ENCODE results near the gene ZNF493. TPM values are rescaled to one million over a fixed set of nuclear protein-coding genes. Genes with fewer than 3 reads are reported as not detected.

Gene ZNF493
- total RNA-seq, 3 donors from 2014 or later (not counting 1 experiment from before 2014, with no cell fraction given) = 48.1 to 57.0 (median 50.4) TPM

- H3K4me3 Mint-ChIP-seq = no peak overlapping the region
- no peak overlapping the region for H3K27ac ChIP-seq (ENCODE audit: low read length)
- no peak for TF ChIP-seq CTCF (IDR thresholded peaks at IDR 0.05)
- intact Hi-C loops (cut with micrococcal nuclease) = no loop called here
- no peak overlapping the region for H3K27ac Mint-ChIP-seq
- H3K36me3 ChIP-seq (ENCODE audit: control insufficient read depth, insufficient read depth, low read length) = peaks cover 3% of the 10 kb centered on the region
- peaks cover 58% of the 10 kb centered on the region for H3K36me3 Mint-ChIP-seq
- peaks cover 0 to under 1% of the 10 kb centered on the region in 2 donors for H3K4me1 Mint-ChIP-seq
- H3K4me1 ChIP-seq (ENCODE audit: control insufficient read depth, insufficient read depth, low read length) = no peaks in the 10 kb centered on the region
- H3K27me3 ChIP-seq (ENCODE audit: control insufficient read depth, insufficient read depth, low read length) = no peaks in the 10 kb centered on the region
- no peak overlapping the region for H3K4me3 ChIP-seq (ENCODE audit: low read length)
- no peaks in the 10 kb centered on the region for H3K27me3 Mint-ChIP-seq (ENCODE audit: low read depth in 2 of 2)
- ATAC-seq (no peak), DNase-seq (no peak)
- peaks cover 10 to 42% of the 10 kb centered on the region in 2 donors for H3K9me3 Mint-ChIP-seq
- H3K9me3 ChIP-seq (ENCODE audit: control insufficient read depth, insufficient read depth, low read length) = peaks cover 45% of the 10 kb centered on the region
- WGBS (ENCODE audit: insufficient coverage) = 100% methylated on average over 1 of the region's 1 CpG
Measured at GRCh38 chr19:21423057-21424041, 26.4 kb downstream of the ZNF493 start.

GRCh38 chr19:21430675-21431074 lies 33.7 kb downstream of the ZNF493 start:
- Mint-ChIP-seq H3K36me3 (peaks cover 35% of the 10 kb centered on the region), H3K4me3 (no peak overlapping the region), H3K27me3 (ENCODE audit: low read depth in 2 of 2) (no peaks in the 10 kb centered on the region), H3K9me3 (peaks cover 6 to 16% of the 10 kb centered on the region in 2 donors), H3K27ac (no peak overlapping the region), H3K4me1 (peaks cover 0 to 4% of the 10 kb centered on the region in 2 donors)
- Histone ChIP-seq H3K4me1 (ENCODE audit: control insufficient read depth, insufficient read depth, low read length) (no peaks in the 10 kb centered on the region), H3K27ac (ENCODE audit: low read length) (no peak overlapping the region), H3K9me3 (ENCODE audit: control insufficient read depth, insufficient read depth, low read length) (peaks cover 56% of the 10 kb centered on the region), H3K4me3 (ENCODE audit: low read length) (no peak overlapping the region), H3K36me3 (ENCODE audit: control insufficient read depth, insufficient read depth, low read length) (no peaks in the 10 kb centered on the region), H3K27me3 (ENCODE audit: control insufficient read depth, insufficient read depth, low read length) (no peaks in the 10 kb centered on the region)
- intact Hi-C loops (cut with micrococcal nuclease) = no loop called here
- ATAC-seq (no peak), DNase-seq (no peak)
- 48% methylated on average over 5 of the region's 5 CpGs for WGBS (ENCODE audit: insufficient coverage)
- TF ChIP-seq CTCF (IDR thresholded peaks at IDR 0.05) = no peak

GRCh38 chr19:21432590-21432989 lies 35.7 kb downstream of the ZNF493 start:
- Mint-ChIP-seq H3K27me3 (ENCODE audit: low read depth in 2 of 2) (no peaks in the 10 kb centered on the region), H3K4me1 (peaks cover 0 to 4% of the 10 kb centered on the region in 2 donors), H3K27ac (no peak overlapping the region), H3K9me3 (peaks cover 5 to 12% of the 10 kb centered on the region in 2 donors), H3K36me3 (peaks cover 25% of the 10 kb centered on the region), H3K4me3 (no peak overlapping the region)
- TF ChIP-seq CTCF (IDR thresholded peaks at IDR 0.05) = no peak
- ATAC-seq = no peak
- Histone ChIP-seq H3K9me3 (ENCODE audit: control insufficient read depth, insufficient read depth, low read length) (peaks cover 72% of the 10 kb centered on the region), H3K27me3 (ENCODE audit: control insufficient read depth, insufficient read depth, low read length) (no peaks in the 10 kb centered on the region), H3K4me3 (ENCODE audit: low read length) (no peak overlapping the region), H3K36me3 (ENCODE audit: control insufficient read depth, insufficient read depth, low read length) (no peaks in the 10 kb centered on the region), H3K27ac (ENCODE audit: low read length) (no peak overlapping the region), H3K4me1 (ENCODE audit: control insufficient read depth, insufficient read depth, low read length) (no peaks in the 10 kb centered on the region)
- DNase-seq = no peak
- intact Hi-C loops (cut with micrococcal nuclease) = no loop called here
- WGBS (ENCODE audit: insufficient coverage) = 68% methylated on average over 2 of the region's 2 CpGs

Data from natural killer cell (primary cell).